Fibroblast of villous mesenchyme (primary cell): ENCODE measurements around the gene CELF4. TPM values are rescaled to one million over a fixed set of nuclear protein-coding genes. Genes with fewer than 3 reads are reported as not detected.
A peak's percentile ranks its signal among the peaks of the same experiment; 100 is the strongest.

ENCODE experiments used
- DNase-seq: peaks from one replicate; pipeline ENCODE4 v3.0.0-alpha.2; 2010; ENCODE audit warnings: low read depth
- H3K4me3 ChIP-seq: 2 replicates; pipeline ENCODE4 v1.5.1; 2011; ENCODE audit warnings: low read depth, mild to moderate bottlenecking, low read length
- CTCF ChIP-seq: IDR thresholded peaks from 2 replicates; pipeline ENCODE4 v1.5.1; 2012; ENCODE audit warnings: low read depth, mild to moderate bottlenecking, low read length; ENCODE audit not compliant: insufficient read depth
- total RNA-seq: library from RNA; depleted of rRNA; stranded (reverse); fragments of >200 nt; gene quantifications from 2 replicates; pipeline ENCODE4 v1.2.3, GENCODE V29; 2012

Gene CELF4
- total RNA-seq, 1 donor, result not detected

- no peak overlapping the region for H3K4me3 ChIP-seq
- TF ChIP-seq CTCF, result no peak
- no peak for DNase-seq
Measured at GRCh38 chr18:37584952-37585695, 19.5 kb upstream of the CELF4 start.

DNA sequence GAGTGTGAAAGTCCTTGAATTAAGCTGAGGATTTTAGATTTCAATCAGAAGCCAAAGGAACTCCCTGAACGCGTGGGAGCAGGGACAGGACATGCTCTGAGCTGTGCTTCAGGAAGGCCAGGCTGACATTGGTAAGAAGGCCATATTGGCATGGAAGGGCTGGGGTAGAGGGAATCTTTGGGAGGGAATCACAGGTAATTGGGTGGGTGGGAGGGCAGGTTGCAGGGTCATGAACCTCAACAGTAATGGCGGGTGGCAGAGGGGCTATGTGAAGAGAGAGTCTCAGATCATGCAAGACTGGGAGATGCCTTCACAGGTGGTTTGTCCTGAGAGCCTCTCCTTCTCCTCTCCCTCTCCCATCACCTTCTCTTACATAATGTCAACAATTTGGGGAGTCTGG is 18.6 kb upstream of the CELF4 start:
- no peak for DNase-seq
- no peak for TF ChIP-seq CTCF
- no peak overlapping the region for H3K4me3 ChIP-seq

GRCh38 chr18:37582261-37582660 is 16.7 kb upstream of the CELF4 start:
- no peak for DNase-seq
- no peak for TF ChIP-seq CTCF
- no peak overlapping the region for H3K4me3 ChIP-seq

GRCh38 chr18:37578886-37579513 is 13.4 kb upstream of the CELF4 start:
- no peak for DNase-seq

DNA sequence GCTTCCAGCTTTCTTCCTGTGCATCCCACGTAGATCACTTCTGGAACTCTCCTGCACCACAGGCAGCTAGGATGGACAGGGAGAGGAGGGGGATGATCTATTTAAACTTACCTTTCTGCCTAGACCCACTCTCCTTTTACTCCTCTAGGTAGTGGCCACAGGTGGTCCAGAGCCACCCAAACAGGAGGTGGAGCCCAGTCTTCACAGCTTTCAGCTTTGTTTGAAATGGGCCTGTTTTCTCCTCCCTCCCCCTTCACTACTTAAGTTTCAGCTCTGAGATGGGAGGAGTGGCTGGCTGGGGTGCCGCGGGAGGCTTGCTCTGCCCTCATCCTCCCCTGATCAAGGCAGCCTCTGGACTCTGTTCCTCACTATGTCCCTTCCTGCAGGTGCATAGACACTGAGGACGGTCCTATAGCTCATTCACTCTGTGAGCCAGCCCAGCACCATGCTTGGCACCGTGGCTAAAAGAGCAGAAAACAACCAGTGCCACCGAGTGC is 12.6 kb upstream of the CELF4 start:
- no peak overlapping the region for H3K4me3 ChIP-seq
- no peak for DNase-seq
- TF ChIP-seq CTCF, result no peak

More at GRCh38 chr18:37578886-37579513, 13.4 kb upstream of the CELF4 start:
- TF ChIP-seq CTCF, result peak; percentile 25
- no peak overlapping the region for H3K4me3 ChIP-seq

GRCh38 chr18:37577051-37577611 is 11.5 kb upstream of the CELF4 start:
- TF ChIP-seq CTCF, result no peak
- H3K4me3 ChIP-seq, result no peak overlapping the region
- no peak for DNase-seq
